K562 (cell line): ENCODE measurements around the gene CHPF.

ENCODE experiments used
- E2F3 ChIP-seq: fragments of 250-450 bp; sonication (Bioruptor Pico); IDR thresholded peaks from 2 replicates; pipeline ENCODE4 v1.4.0; 2020; ENCODE audit warnings: mild to moderate bottlenecking
- JUN ChIP-seq, 2 experiments: sonication (generic) in 1 of 2; formaldehyde crosslinking in 1 of 2; IDR thresholded peaks; 2 replicates each; pipeline versions ENCODE4 v1.6.1 to v1.8.0; 2012 to 2022; ENCODE audit warnings: borderline replicate concordance in 2 of 2, mild to moderate bottlenecking in 2 of 2, improper control_type of control experiment in 1 of 2, low read depth in 1 of 2, low read length in 1 of 2, missing genetic modification reagents in 1 of 2
- KDM2B ChIP-seq: fragments of 250-450 bp; sonication (Bioruptor Pico); IDR thresholded peaks from 2 replicates; pipeline ENCODE4 v1.8.0; 2021; ENCODE audit warnings: mild to moderate bottlenecking, moderate library complexity
- MAFF ChIP-seq: IDR thresholded peaks from 2 replicates; pipeline ENCODE4 v1.6.1; 2012; ENCODE audit warnings: low read length, improper control_type of control experiment
- MAFK ChIP-seq: IDR thresholded peaks from 2 replicates; pipeline ENCODE4 v1.6.1; 2011; ENCODE audit warnings: low read length, improper control_type of control experiment
- NONO ChIP-seq, 2 experiments: fragments of 200-400 bp in 1 of 2; fragments of 450-650 bp in 1 of 2; formaldehyde crosslinking in 1 of 2; IDR thresholded peaks; 2 replicates each; pipeline ENCODE4 v1.6.1; 2017; ENCODE audit warnings: low read depth in 2 of 2, mild to moderate bottlenecking in 2 of 2, moderate library complexity in 2 of 2, low read length in 1 of 2
- POLR2A ChIP-seq: fragments of 450-650 bp; conservative IDR thresholded peaks from 2 replicates; pipeline ENCODE4 v1.6.1; 2016
- RNF2 ChIP-seq: sonication (generic); IDR thresholded peaks from 2 replicates; pipeline ENCODE4 v1.6.1; 2016
- SAFB2 ChIP-seq: fragments of 200-400 bp; formaldehyde crosslinking; IDR thresholded peaks from 2 replicates; pipeline ENCODE4 v1.6.1; 2018; ENCODE audit warnings: borderline replicate concordance, low read length, low read depth, moderate library complexity; ENCODE audit not compliant: severe bottlenecking
- YY1 ChIP-seq, 3 experiments: IDR thresholded peaks; 2 replicates each; pipeline ENCODE4 v1.6.1; 2011; ENCODE audit warnings: low read length in 2 of 3, mild to moderate bottlenecking in 2 of 3, moderate library complexity in 2 of 3, borderline replicate concordance in 1 of 3, control low read depth in 1 of 3, low read depth in 1 of 3; ENCODE audit not compliant: insufficient read depth in 3 of 3, insufficient replicate concordance in 2 of 3, control insufficient read depth in 1 of 3, insufficient read length in 1 of 3; ENCODE audit errors: extremely low read depth in 1 of 3
- ZNF41 ChIP-seq: fragments of 250-450 bp; sonication (Bioruptor Pico); conservative IDR thresholded peaks from 2 replicates; pipeline ENCODE4 v1.4.0; 2020; ENCODE audit warnings: mild to moderate bottlenecking
- TF ChIP-seq, protein P1 (sequence below), 3 experiments: IDR thresholded peaks in 2 of 3; conservative IDR thresholded peaks in 1 of 3; 2 replicates each; pipeline ENCODE4 v1.5.1; 2011 to 2012; ENCODE audit warnings: low read length in 3 of 3, mild to moderate bottlenecking in 3 of 3, control low read depth in 2 of 3, improper control_type of control experiment in 1 of 3, inconsistent platforms in 1 of 3, low read depth in 1 of 3, mixed read lengths in 1 of 3, moderate library complexity in 1 of 3; ENCODE audit not compliant: insufficient read depth in 2 of 3
- TF ChIP-seq, protein P2 (sequence below): sonication (generic); formaldehyde crosslinking; IDR thresholded peaks from 2 replicates; pipeline ENCODE4 v1.5.0; 2020; ENCODE audit warnings: missing genetic modification reagents

GRCh38 chr2:219541611-219542180 lies 1.9 kb downstream of the CHPF start:
- no peak for TF ChIP-seq MAFF
- TF ChIP-seq KDM2B (CRISPR knock-in tag): no peak
- TF ChIP-seq, protein P1, sequence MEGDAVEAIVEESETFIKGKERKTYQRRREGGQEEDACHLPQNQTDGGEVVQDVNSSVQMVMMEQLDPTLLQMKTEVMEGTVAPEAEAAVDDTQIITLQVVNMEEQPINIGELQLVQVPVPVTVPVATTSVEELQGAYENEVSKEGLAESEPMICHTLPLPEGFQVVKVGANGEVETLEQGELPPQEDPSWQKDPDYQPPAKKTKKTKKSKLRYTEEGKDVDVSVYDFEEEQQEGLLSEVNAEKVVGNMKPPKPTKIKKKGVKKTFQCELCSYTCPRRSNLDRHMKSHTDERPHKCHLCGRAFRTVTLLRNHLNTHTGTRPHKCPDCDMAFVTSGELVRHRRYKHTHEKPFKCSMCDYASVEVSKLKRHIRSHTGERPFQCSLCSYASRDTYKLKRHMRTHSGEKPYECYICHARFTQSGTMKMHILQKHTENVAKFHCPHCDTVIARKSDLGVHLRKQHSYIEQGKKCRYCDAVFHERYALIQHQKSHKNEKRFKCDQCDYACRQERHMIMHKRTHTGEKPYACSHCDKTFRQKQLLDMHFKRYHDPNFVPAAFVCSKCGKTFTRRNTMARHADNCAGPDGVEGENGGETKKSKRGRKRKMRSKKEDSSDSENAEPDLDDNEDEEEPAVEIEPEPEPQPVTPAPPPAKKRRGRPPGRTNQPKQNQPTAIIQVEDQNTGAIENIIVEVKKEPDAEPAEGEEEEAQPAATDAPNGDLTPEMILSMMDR (IDR thresholded peaks at IDR 0.05 in 2 of 3, conservative IDR thresholded peaks at IDR 0.05 in 1 of 3; ENCODE audit: insufficient read depth in 2 of 3, low read depth in 1 of 3, low read length in 3 of 3): peak; percentile 68 to 97 (median 90)
- TF ChIP-seq ZNF41 (CRISPR knock-in tag): no peak
- no peak for TF ChIP-seq MAFK
- TF ChIP-seq POLR2A: no peak
- TF ChIP-seq RNF2: no peak
- peak in 2 of 3 experiments; percentile 26 to 55 for TF ChIP-seq YY1 (IDR thresholded peaks at IDR 0.05; ENCODE audit: borderline replicate concordance in 1 of 3, control insufficient read depth in 1 of 3, extremely low read depth in 1 of 3, insufficient read depth in 3 of 3, insufficient read length in 1 of 3, insufficient replicate concordance in 2 of 3, low read depth in 1 of 3, low read length in 2 of 3)
- TF ChIP-seq JUN (IDR thresholded peaks at IDR 0.05; ENCODE audit: borderline replicate concordance, low read depth, low read length): no peak
- no peak for TF ChIP-seq JUN (CRISPR knock-in tag; IDR thresholded peaks at IDR 0.05; ENCODE audit: borderline replicate concordance)
- TF ChIP-seq, protein P2, sequence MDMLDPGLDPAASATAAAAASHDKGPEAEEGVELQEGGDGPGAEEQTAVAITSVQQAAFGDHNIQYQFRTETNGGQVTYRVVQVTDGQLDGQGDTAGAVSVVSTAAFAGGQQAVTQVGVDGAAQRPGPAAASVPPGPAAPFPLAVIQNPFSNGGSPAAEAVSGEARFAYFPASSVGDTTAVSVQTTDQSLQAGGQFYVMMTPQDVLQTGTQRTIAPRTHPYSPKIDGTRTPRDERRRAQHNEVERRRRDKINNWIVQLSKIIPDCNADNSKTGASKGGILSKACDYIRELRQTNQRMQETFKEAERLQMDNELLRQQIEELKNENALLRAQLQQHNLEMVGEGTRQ (CRISPR knock-in tag): no peak
- no peak for TF ChIP-seq E2F3 (CRISPR knock-in tag)
- TF ChIP-seq NONO (IDR thresholded peaks at IDR 0.05; ENCODE audit: low read depth in 2 of 2, low read length in 1 of 2): no peak
- TF ChIP-seq SAFB2: no peak
